GOT3 (cell line): ENCODE results near the gene NOTUM.

ENCODE experiments used
- DNase-seq: peaks from one replicate; lab custom pipeline; 2025; ENCODE audit warnings: mixed read lengths; lab: John Stamatoyannopoulos, UW

Gene NOTUM

DNA sequence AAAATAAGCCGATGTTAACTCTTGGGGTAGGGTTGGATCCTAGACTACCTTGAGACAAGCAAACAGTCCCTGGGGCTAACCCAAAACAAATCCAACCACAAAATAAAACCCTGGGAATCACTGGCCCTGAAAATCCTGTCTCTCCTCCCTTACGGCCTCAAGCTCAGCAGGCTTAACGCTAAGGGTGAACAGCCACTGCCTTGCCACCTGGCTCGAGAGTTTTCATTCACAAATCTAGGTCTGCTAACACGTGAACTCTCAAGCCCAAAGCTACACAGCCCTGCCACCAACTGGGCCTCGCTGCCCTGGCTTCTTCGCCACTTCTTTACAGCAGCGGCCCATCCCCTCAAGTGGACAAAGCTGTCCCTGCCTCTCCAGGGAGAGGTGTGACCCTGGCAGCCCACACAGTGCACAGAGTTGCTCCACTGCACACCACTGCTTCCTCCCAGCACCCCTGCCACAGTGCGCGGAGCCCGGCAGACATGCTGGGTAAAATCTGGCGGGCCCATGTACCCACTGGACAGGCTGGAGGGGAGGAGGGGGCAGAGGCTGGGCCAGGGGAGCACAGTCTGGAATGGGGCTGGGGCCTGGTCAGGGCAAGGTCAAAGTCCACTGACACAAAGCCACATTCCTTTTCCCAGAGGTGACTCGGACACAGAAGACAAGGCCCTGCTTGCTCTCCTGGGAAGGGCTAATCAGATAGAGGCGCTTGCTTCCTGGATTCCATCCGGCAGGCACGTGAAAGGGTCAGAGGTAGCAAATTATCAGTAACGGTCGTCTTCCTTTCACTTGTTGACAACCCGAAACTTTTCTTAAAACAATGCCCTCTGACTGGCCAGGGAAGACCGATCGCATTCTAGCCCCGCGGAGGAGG lies 50.8 kb downstream of the NOTUM start:
- no peak for DNase-seq

DNA sequence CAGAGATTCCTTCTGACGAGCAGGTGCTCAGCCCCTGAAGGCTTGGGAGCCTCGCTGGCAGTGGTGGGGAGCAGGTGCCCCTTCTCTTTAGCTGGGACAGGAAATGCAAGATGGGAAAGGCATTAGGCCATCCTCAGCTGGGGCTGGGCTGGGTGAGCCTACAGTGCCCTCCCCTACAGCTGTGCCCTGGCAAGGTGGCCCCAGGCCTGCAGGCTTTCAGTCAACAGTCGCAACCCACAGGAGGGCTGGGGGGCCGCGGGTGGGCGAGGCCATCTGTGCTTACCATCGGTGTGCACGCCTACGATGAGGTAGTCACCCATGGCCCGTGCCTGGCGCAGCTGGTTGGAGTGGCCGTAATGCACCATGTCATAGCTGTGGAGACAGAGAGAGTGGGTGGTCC lies 51.8 kb downstream of the NOTUM start:
- DNase-seq = no peak

GRCh38 chr17:81908793-81909192 lies 52.2 kb downstream of the NOTUM start:
- no peak for DNase-seq

- no peak for DNase-seq
Observed at GRCh38 chr17:81907219-81908145, 53.5 kb downstream of the NOTUM start.

DNA sequence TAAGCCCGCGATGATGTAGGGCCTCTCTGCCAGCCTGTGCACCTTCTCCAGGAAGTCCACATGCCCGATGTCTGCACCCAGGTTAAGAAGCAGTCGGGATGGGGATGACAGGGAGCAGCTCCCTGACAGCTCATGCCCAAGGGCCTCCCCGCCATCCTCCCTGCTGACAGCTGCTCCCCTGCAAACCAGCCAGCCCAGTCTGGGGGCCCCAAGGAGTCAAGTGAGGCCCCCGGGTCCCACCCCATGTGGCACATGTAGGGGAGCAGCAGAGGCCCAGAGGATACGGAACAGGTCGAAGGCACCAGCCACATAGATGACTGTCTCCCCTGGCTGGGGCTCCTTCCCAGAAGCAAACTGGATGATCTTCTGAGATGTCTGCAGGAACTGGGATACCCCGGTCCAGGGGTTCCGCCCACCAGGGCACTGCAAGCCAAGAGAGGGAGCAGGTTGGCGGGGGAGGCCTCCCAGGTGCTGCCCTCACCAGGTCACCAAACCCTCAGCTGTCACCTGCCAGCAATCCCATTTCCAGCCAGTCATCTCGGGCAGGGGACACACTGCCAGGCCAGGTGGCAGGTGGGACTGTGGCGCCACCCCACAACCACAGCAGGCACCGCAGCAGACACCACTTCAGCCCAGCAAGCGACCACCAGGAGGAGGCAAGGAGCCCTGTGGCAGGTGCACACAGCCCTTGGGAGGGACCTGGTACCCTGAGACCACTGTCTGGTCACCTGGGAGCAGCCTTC lies 54.3 kb downstream of the NOTUM start:
- no peak for DNase-seq

- no peak for DNase-seq
Observed at GRCh38 chr17:81905993-81906392, 55.0 kb downstream of the NOTUM start.

DNA sequence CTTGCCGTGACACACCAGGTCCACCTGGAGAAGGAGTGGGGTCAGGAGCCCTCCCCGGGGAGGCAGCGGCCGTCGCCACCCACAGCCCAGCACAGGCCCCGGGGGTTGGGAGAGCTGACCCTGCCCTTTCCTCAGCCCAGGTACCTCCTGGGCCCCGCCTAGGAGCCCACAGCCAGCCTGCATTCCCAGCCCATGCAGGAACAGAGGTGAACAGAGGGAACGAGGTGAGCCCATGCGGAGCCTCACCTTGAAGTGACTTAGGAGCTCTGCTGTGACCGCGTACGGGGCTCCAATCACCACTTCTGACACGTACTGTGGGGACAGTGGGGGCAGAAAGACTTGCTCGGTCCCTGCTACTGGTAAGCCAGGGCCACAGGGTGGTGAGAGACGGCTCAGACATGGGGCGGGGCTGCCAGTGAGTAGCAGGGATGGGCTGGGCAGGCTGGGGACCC lies 55.5 kb downstream of the NOTUM start:
- DNase-seq = no peak

- no peak for DNase-seq
Observed at GRCh38 chr17:81904600-81905423, 56.2 kb downstream of the NOTUM start.

DNA sequence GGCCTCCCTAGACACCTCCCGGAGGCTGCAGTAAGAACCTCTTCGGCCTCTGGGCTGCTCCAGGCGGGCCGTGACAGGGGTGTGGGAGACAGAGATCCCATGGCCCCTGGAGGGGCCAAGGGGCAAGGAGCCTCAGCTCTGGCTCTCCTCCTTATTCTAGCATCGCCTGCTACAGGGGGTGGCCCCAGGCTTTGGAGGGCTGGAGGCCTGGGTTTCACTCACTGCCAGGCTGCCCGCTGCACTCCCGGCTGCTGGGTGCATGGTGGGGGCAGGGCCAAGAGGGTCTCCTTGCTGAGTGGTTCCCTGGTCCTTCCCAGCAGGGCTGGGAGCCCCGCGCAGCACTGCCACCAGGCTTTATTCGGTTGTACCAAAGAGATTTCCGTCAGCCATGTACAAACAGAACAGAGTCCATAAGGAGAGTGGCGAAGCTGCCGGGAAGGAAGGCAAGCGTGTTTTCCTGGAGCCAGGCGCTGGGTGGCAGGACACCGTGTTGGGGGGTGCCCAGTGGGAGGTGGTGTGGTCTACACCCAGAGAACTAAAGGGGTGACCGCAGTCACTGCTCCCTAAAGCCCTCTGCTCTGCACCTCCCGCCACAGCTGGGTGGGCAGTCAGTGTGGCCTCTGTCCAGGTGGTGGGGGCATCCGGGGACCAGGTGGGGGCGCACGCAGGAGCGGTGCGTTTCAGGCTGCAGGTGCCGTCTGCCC lies 56.9 kb downstream of the NOTUM start:
- no peak for DNase-seq

GRCh38 chr17:81903415-81903831 lies 57.6 kb downstream of the NOTUM start:
- DNase-seq = no peak

- DNase-seq = no peak
Observed at GRCh38 chr17:81902653-81903414, 58.2 kb downstream of the NOTUM start.
